HEK293T (cell line): ENCODE measurements around the gene RNF214.
"Not testable (repeated sequence)": the region's sequence is repeated elsewhere in the genome, so short reads cannot be mapped to it uniquely, and the experiment has no call there.

Source experiments
- BHLHE40 ChIP-seq: fragments of 450-650 bp; IDR thresholded peaks from 2 replicates; pipeline ENCODE4 v1.6.1; 2016; ENCODE audit warnings: mild to moderate bottlenecking, moderate library complexity, borderline replicate concordance
- ELF4 ChIP-seq: fragments of 450-650 bp; IDR thresholded peaks from 2 replicates; pipeline ENCODE4 v1.6.1; 2017; ENCODE audit warnings: antibody characterized with exemption
- FOXA1 ChIP-seq: fragments of 450-650 bp; IDR thresholded peaks from 2 replicates; pipeline ENCODE4 v1.6.1; 2016; ENCODE audit warnings: mild to moderate bottlenecking
- PKNOX1 ChIP-seq: fragments of 450-650 bp; IDR thresholded peaks from 2 replicates; pipeline ENCODE4 v1.6.1; 2016
- SP1 ChIP-seq: fragments of 450-650 bp; IDR thresholded peaks from 2 replicates; pipeline ENCODE4 v1.6.1; 2017
- SUZ12 ChIP-seq: fragments of 450-650 bp; IDR thresholded peaks from 2 replicates; pipeline ENCODE4 v1.6.1; 2016; ENCODE audit warnings: mild to moderate bottlenecking
- ZNF384 ChIP-seq: fragments of 450-650 bp; IDR thresholded peaks from 2 replicates; pipeline ENCODE4 v1.6.1; 2016

- not testable (repeated sequence) for TF ChIP-seq BHLHE40, SP1, FOXA1, ZNF384, PKNOX1, SUZ12, ELF4
These were observed 32.3 kb downstream of the RNF214 start for GRCh38 chr11:117264624-117265323.
